OCI-LY3 (cell line): Measurements from ENCODE around the gene SHCBP1L.

Experiments used
- H2AFZ ChIP-seq: fragments of 200-600, 300-600 bp; shearing (Covaris generic); 2 replicates; pipeline ENCODE4 v1.6.0; 2014; ENCODE audit warnings: antibody characterized with exemption, low read depth, low read length
- H3K27ac ChIP-seq: fragments of 200-600, 300-600 bp; sonication (generic); 2 replicates; pipeline ENCODE4 v1.5.1; 2014; ENCODE audit warnings: mild to moderate bottlenecking, low read length, moderate library complexity, mixed read lengths
- H3K27me3 ChIP-seq: fragments of 200-600, 300-600 bp; sonication (generic); 2 replicates; pipeline ENCODE4 v1.6.1; 2014; ENCODE audit warnings: low read depth, low read length, mixed read lengths
- H3K36me3 ChIP-seq: fragments of 200-600, 300-600 bp; sonication (generic); replicated peaks from 2 replicates; pipeline ENCODE3; 2014; ENCODE audit warnings: low read depth, low read length, mixed read lengths
- H3K4me1 ChIP-seq: fragments of 300-600, 200-600 bp; sonication (generic); 2 replicates; pipeline ENCODE4 v1.6.1; 2014; ENCODE audit warnings: low read length, mixed read lengths
- H3K4me2 ChIP-seq: fragments of 200-600, 300-600 bp; sonication (generic); 2 replicates; pipeline ENCODE4 v1.6.1; 2014; ENCODE audit warnings: low read length, mixed read lengths
- H3K4me3 ChIP-seq: fragments of 300-600, 200-600 bp; sonication (generic); 2 replicates; pipeline ENCODE4 v1.5.1; 2014; ENCODE audit warnings: antibody characterized with exemption, mild to moderate bottlenecking, low read length, moderate library complexity
- H3K79me2 ChIP-seq: fragments of 300-600, 200-600 bp; shearing (Covaris generic); 2 replicates; pipeline ENCODE4 v1.6.1; 2014; ENCODE audit warnings: mild to moderate bottlenecking, low read length, mixed read lengths
- H3K9ac ChIP-seq: fragments of 300-600, 200-600 bp; shearing (Covaris generic); 2 replicates; pipeline ENCODE4 v1.6.0; 2014; ENCODE audit warnings: mild to moderate bottlenecking, low read length, moderate library complexity
- H3K9me3 ChIP-seq: fragments of 200-600, 300-600 bp; shearing (Covaris generic); 2 replicates; pipeline ENCODE4 v1.6.1; 2014; ENCODE audit warnings: low read length, mixed read lengths; ENCODE audit not compliant: insufficient read depth
- H4K20me1 ChIP-seq: fragments of 200-600, 300-600 bp; sonication (generic); 2 replicates; pipeline ENCODE4 v1.6.1; 2016; ENCODE audit warnings: low read length, mixed read lengths; ENCODE audit not compliant: insufficient read depth
- CTCF ChIP-seq: fragments of 200-600, 300-600 bp; sonication (generic); IDR thresholded peaks from 2 replicates; pipeline ENCODE4 v1.5.1; 2014; ENCODE audit warnings: antibody characterized with exemption, low read length, low read depth
- EZH2phosphoT487 ChIP-seq: fragments of 200-600 bp; shearing (Covaris generic); IDR thresholded peaks from 2 replicates; pipeline ENCODE4 v1.6.1; 2018; ENCODE audit warnings: antibody characterized with exemption, mixed run types, low read depth

Gene SHCBP1L

GRCh38 chr1:182863940-182864339 is 89.0 kb downstream of the SHCBP1L start:
- Histone ChIP-seq H3K4me2 (no peak overlapping the region), H2AFZ (no peak overlapping the region), H3K27me3 (no peaks in the 10 kb centered on the region), H3K9me3 (no peaks in the 10 kb centered on the region), H3K4me1 (no peaks in the 10 kb centered on the region), H3K27ac (no peak overlapping the region), H4K20me1 (peaks cover 25% of the 10 kb centered on the region), H3K4me3 (no peak overlapping the region), H3K79me2 (peaks cover 73% of the 10 kb centered on the region), H3K9ac (no peak overlapping the region), H3K36me3 (peaks cover 86% of the 10 kb centered on the region)
- TF ChIP-seq EZH2phosphoT487 (no peak), CTCF (no peak)

DNA sequence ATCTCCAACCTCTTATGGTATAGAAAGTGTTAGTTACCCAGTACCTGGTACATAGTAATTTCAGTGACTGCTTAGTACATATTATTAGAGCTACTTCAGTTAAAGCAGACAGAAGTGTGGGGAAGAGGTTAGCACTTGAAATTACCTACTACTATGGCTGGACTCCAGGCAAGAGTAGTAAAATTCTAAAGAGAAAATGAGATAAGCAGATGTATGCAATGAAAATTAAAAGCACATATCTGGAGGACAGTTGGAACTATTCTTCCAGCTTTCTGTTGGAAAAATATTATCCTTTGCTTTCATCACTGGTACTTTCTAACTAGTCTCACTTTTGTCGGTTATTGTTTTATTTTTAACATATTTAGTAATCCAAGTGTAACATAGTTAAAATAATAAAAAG is 90.1 kb downstream of the SHCBP1L start:
- no peak overlapping the region for H3K27ac ChIP-seq
- H3K36me3 ChIP-seq = peaks cover 92% of the 10 kb centered on the region
- no peak overlapping the region for H3K4me2 ChIP-seq
- peaks cover 83% of the 10 kb centered on the region for H3K79me2 ChIP-seq
- H3K4me1 ChIP-seq = no peaks in the 10 kb centered on the region
- peaks cover 22% of the 10 kb centered on the region for H4K20me1 ChIP-seq
- H3K9ac ChIP-seq = no peak overlapping the region
- H3K27me3 ChIP-seq = no peaks in the 10 kb centered on the region
- H2AFZ ChIP-seq = no peak overlapping the region
- no peaks in the 10 kb centered on the region for H3K9me3 ChIP-seq
- no peak overlapping the region for H3K4me3 ChIP-seq
- no peak for TF ChIP-seq EZH2phosphoT487
- TF ChIP-seq CTCF = no peak

DNA sequence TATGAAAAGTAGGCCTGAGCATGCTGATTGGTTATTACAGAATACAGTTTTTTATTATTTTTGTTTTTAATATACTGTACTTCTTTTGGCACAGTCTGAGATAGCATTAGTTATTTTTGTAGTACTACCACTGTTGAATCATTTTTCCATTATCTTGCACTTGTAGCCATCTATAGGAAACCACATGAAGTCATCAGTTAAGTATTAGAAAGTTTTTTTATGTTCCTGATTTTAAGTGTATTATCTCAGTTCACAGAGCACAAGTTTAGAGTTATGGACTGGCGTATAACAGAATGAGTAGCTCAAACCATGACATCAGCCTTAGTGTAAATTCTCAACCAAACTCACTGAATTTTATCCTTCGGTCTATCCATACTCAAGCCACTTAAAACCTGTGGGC is 91.0 kb downstream of the SHCBP1L start:
- H3K27ac ChIP-seq = no peak overlapping the region
- TF ChIP-seq CTCF = no peak
- TF ChIP-seq EZH2phosphoT487 = no peak
- no peak overlapping the region for H3K9ac ChIP-seq
- H3K79me2 ChIP-seq = peaks cover 83% of the 10 kb centered on the region
- H2AFZ ChIP-seq = no peak overlapping the region
- no peak overlapping the region for H3K4me2 ChIP-seq
- peaks cover 93% of the 10 kb centered on the region for H3K36me3 ChIP-seq
- H3K9me3 ChIP-seq = no peaks in the 10 kb centered on the region
- no peaks in the 10 kb centered on the region for H3K4me1 ChIP-seq
- no peak overlapping the region for H3K4me3 ChIP-seq
- H4K20me1 ChIP-seq = peaks cover 27% of the 10 kb centered on the region
- H3K27me3 ChIP-seq = no peaks in the 10 kb centered on the region

DNA sequence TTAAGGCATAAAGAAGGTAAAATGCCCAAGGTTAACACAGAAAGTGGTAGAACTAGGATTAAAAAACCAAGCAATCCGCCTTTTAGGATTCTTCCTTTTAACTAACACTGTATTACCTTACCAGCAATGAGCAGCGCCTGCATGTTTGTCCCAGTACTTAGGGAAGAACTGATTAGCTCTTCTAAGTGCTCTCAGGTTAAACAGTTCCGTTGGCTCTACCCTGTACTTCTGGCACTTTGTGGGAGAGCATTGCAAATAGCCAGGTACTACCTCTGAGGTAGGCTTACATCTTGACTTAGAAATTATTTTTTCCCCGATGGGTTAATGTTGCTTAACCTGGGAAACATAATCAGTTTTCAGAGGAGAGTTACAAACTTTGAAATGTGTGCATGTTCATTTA is 92.3 kb downstream of the SHCBP1L start:
- Histone ChIP-seq H4K20me1 (peaks cover 35% of the 10 kb centered on the region), H3K27ac (no peak overlapping the region), H3K4me2 (no peak overlapping the region), H3K27me3 (no peaks in the 10 kb centered on the region), H3K4me1 (no peaks in the 10 kb centered on the region), H2AFZ (no peak overlapping the region), H3K9ac (no peak overlapping the region), H3K9me3 (no peaks in the 10 kb centered on the region), H3K4me3 (no peak overlapping the region), H3K36me3 (peaks cover 93% of the 10 kb centered on the region), H3K79me2 (peaks cover 87% of the 10 kb centered on the region)
- TF ChIP-seq CTCF (no peak), EZH2phosphoT487 (no peak)
